ENCODE measurements around the gene SLC36A2. TPM values are rescaled to one million over a fixed set of nuclear protein-coding genes. Genes with fewer than 3 reads are reported as not detected.

SLC36A2 gene
- total and polyA plus RNA-seq, 4 donors = not detected

DNA sequence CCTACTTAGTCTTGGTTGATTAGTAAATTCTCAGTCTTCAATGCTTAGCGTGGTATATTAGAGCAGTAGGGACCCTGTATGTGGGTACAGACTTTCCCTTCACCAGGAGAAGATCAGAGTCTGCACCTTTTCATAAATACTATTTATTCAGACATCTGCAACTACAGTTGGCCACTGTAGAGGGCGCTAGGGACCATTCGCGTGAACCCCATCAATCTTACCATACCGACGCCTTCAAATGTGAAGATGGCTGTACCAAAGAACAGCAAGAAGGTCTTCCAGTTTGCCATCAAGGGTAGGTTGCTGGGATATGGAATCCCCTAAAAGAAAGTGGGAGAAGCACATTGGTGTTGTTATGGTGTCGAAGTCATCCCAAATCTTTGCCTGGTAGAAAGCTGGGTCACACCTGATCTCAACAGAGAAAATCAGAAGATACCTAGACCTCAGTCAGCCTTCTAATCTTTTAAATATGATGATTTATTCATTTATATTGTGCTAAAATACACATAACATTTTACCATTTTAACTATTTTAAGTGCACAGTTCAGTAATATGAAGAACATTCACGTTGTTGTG lies 62.9 kb downstream of the SLC36A2 start (continued):
- TF ChIP-seq, protein P1, sequence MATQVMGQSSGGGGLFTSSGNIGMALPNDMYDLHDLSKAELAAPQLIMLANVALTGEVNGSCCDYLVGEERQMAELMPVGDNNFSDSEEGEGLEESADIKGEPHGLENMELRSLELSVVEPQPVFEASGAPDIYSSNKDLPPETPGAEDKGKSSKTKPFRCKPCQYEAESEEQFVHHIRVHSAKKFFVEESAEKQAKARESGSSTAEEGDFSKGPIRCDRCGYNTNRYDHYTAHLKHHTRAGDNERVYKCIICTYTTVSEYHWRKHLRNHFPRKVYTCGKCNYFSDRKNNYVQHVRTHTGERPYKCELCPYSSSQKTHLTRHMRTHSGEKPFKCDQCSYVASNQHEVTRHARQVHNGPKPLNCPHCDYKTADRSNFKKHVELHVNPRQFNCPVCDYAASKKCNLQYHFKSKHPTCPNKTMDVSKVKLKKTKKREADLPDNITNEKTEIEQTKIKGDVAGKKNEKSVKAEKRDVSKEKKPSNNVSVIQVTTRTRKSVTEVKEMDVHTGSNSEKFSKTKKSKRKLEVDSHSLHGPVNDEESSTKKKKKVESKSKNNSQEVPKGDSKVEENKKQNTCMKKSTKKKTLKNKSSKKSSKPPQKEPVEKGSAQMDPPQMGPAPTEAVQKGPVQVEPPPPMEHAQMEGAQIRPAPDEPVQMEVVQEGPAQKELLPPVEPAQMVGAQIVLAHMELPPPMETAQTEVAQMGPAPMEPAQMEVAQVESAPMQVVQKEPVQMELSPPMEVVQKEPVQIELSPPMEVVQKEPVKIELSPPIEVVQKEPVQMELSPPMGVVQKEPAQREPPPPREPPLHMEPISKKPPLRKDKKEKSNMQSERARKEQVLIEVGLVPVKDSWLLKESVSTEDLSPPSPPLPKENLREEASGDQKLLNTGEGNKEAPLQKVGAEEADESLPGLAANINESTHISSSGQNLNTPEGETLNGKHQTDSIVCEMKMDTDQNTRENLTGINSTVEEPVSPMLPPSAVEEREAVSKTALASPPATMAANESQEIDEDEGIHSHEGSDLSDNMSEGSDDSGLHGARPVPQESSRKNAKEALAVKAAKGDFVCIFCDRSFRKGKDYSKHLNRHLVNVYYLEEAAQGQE (IDR thresholded peaks at IDR 0.05) = no peak

DNA sequence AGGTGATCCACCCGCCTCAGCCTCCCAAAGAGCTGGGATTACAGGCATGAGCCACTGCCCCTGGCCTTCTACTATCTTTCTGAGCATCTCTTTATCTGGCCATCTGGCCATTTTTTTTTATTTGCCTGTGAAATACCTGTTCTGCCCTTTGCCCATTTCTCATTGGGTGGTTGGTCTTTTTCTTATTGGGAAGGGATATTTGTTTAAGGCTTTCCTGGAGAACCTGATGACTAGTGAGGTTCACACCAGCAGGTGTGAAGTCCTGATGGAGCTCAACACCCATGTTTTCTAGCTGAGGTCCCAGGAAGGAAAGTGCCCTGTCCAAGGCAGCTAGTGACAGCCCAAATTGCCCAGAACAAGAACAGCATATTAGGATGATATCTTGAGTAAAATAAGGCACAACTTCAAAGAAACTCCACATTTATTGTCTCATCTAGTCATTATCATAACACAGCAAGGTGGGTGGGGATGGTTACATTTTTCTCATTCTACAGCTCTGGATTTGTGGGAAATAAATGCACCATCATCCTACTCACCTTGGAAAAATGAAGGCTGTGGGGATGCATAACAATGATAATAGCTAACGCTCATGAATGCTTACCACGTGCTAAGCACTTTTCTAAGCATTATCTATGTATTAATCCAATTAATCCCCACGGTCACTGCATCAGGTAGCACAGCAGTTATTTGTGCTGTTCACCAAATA lies 64.1 kb downstream of the SLC36A2 start:
- H3K4me1 ChIP-seq (ENCODE audit: control insufficient read depth in 4 of 4, insufficient read depth in 4 of 4, low read length in 3 of 4) = no peaks in the 10 kb centered on the region
- WGBS = 84% methylated on average over 4 of the region's 4 CpGs
- H3K9ac ChIP-seq (ENCODE audit: low read depth in 1 of 2, low read length in 2 of 2) = no peak overlapping the region
- no peak overlapping the region for H3K27ac ChIP-seq (ENCODE audit: low read depth in 1 of 2, low read length in 2 of 2)
- no peaks in the 10 kb centered on the region for H3K9me3 ChIP-seq (ENCODE audit: control insufficient read depth in 4 of 4, low read length in 3 of 4)
- no peak overlapping the region for H3K4me3 ChIP-seq (ENCODE audit: low read depth in 1 of 3, low read length in 3 of 3)
- no peak for DNase-seq (ENCODE audit: low spot score)
- H3K36me3 ChIP-seq (ENCODE audit: control insufficient read depth in 4 of 4, insufficient read depth in 3 of 4, low read depth in 1 of 4, low read length in 3 of 4) = no peaks in the 10 kb centered on the region
- no peak for TF ChIP-seq RXRA (IDR thresholded peaks at IDR 0.05)
- no peak for TF ChIP-seq YY1 (IDR thresholded peaks at IDR 0.05)
- no peak for TF ChIP-seq RAD21 (IDR thresholded peaks at IDR 0.05)
- TF ChIP-seq, protein P1 (IDR thresholded peaks at IDR 0.05) = no peak
- TF ChIP-seq, protein P2, sequence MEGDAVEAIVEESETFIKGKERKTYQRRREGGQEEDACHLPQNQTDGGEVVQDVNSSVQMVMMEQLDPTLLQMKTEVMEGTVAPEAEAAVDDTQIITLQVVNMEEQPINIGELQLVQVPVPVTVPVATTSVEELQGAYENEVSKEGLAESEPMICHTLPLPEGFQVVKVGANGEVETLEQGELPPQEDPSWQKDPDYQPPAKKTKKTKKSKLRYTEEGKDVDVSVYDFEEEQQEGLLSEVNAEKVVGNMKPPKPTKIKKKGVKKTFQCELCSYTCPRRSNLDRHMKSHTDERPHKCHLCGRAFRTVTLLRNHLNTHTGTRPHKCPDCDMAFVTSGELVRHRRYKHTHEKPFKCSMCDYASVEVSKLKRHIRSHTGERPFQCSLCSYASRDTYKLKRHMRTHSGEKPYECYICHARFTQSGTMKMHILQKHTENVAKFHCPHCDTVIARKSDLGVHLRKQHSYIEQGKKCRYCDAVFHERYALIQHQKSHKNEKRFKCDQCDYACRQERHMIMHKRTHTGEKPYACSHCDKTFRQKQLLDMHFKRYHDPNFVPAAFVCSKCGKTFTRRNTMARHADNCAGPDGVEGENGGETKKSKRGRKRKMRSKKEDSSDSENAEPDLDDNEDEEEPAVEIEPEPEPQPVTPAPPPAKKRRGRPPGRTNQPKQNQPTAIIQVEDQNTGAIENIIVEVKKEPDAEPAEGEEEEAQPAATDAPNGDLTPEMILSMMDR (IDR thresholded peaks at IDR 0.05; ENCODE audit: low read depth, low read length, missing input control) = no peak
- TF ChIP-seq SP1 (IDR thresholded peaks at IDR 0.05) = no peak
- no peak for TF ChIP-seq JUND (IDR thresholded peaks at IDR 0.05)
- no peak for TF ChIP-seq TAF1 (conservative IDR thresholded peaks at IDR 0.05)
- no peak for TF ChIP-seq HNF4A (conservative IDR thresholded peaks at IDR 0.05)
- no peak for TF ChIP-seq GABPA (IDR thresholded peaks at IDR 0.05 in 1 of 2, conservative IDR thresholded peaks at IDR 0.05 in 1 of 2)
- TF ChIP-seq, protein P3, sequence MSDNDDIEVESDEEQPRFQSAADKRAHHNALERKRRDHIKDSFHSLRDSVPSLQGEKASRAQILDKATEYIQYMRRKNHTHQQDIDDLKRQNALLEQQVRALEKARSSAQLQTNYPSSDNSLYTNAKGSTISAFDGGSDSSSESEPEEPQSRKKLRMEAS (IDR thresholded peaks at IDR 0.05) = no peak
- no peak for TF ChIP-seq FOXA2 (IDR thresholded peaks at IDR 0.05)
- no peak for TF ChIP-seq EGR1 (IDR thresholded peaks at IDR 0.05; ENCODE audit: low read depth in 2 of 2)
- TF ChIP-seq, protein P4, sequence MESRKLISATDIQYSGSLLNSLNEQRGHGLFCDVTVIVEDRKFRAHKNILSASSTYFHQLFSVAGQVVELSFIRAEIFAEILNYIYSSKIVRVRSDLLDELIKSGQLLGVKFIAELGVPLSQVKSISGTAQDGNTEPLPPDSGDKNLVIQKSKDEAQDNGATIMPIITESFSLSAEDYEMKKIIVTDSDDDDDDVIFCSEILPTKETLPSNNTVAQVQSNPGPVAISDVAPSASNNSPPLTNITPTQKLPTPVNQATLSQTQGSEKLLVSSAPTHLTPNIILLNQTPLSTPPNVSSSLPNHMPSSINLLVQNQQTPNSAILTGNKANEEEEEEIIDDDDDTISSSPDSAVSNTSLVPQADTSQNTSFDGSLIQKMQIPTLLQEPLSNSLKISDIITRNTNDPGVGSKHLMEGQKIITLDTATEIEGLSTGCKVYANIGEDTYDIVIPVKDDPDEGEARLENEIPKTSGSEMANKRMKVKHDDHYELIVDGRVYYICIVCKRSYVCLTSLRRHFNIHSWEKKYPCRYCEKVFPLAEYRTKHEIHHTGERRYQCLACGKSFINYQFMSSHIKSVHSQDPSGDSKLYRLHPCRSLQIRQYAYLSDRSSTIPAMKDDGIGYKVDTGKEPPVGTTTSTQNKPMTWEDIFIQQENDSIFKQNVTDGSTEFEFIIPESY (IDR thresholded peaks at IDR 0.05) = no peak
- TF ChIP-seq FOXA1 (IDR thresholded peaks at IDR 0.05) = no peak
- no peak for TF ChIP-seq NR2F2 (IDR thresholded peaks at IDR 0.05)
- no peak for TF ChIP-seq HNF4G (IDR thresholded peaks at IDR 0.05)
- TF ChIP-seq, protein P5, sequence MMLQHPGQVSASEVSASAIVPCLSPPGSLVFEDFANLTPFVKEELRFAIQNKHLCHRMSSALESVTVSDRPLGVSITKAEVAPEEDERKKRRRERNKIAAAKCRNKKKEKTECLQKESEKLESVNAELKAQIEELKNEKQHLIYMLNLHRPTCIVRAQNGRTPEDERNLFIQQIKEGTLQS (IDR thresholded peaks at IDR 0.05) = no peak
- H3K27me3 ChIP-seq (ENCODE audit: control insufficient read depth in 4 of 4, insufficient read depth in 4 of 4, low read length in 3 of 4) = no peaks in the 10 kb centered on the region
